Lower leg skin (tissue), 4 donors: Measurements from ENCODE around the gene DCBLD2. TPM values are rescaled to one million over a fixed set of nuclear protein-coding genes. Genes with fewer than 3 reads are reported as not detected.

Experiments
- DNase-seq, 2 donors: peaks; one replicate each; pipeline ENCODE4 v3.0.0-alpha.2; 2019; ENCODE audit warnings: low spot score in 2 of 2
- H3K4me3 ChIP-seq: fragments of 200-600 bp; sonication (generic); 2 replicates; pipeline ENCODE4 v1.5.1; 2017; ENCODE audit warnings: mild to moderate bottlenecking, low read depth; ENCODE audit not compliant: poor library complexity, severe bottlenecking
- POLR2A ChIP-seq, 2 donors: fragments of 450-650 bp; IDR thresholded peaks; one replicate each; pipeline ENCODE4 v1.6.1; 2016 to 2017; ENCODE audit warnings: antibody characterized with exemption in 2 of 2, mild to moderate bottlenecking in 1 of 2, moderate library complexity in 1 of 2
- WGBS, 2 donors: methylation state at CpG; one replicate each; pipeline ENCODE4 v1.1.5; 2018; 5-methylcytosine and 5-hydroxymethylcytosine counted together
- intact Hi-C: fragments of 100-400 bp; cut with DNase I; formaldehyde crosslinking; loops from one replicate; pipeline ENCODE4 v1.15.0; 2023; ENCODE audit warnings: low total_unique reads
- total RNA-seq, 4 donors: library from RNA; depleted of rRNA; stranded (reverse); fragments of >200 nt; gene quantifications; one replicate each; pipeline ENCODE4 v1.1.0, GENCODE V29; 2016
- TF ChIP-seq, protein P1 (sequence below), 3 donors: fragments of 450-650 bp; IDR thresholded peaks; one replicate each; pipeline ENCODE4 v1.5.1; 2016; ENCODE audit warnings: antibody characterized with exemption in 3 of 3, mild to moderate bottlenecking in 3 of 3, moderate library complexity in 2 of 3

The DCBLD2 gene
- total RNA-seq, 4 donors from 2014 or later = 13.8 to 22.8 (median 15.3) TPM

DNA sequence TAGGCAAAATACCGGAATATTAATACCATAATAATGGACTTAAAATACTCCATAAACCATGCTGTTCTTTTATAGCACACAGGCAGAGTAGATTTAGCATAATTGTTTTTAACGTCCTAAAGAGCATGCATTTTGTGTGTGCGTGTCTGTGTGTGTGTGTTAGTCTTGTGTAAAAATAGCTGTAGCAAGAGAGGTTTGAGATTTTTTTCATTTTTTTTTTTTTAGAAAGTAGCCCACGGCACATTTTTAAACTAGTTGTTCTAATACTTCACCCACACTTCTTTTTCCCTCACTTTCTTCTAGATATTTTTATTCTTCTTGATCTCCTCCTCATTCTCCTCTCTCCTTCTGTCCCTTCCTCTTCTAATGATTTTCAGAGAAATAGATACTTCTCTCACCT is 145.9 kb downstream of the DCBLD2 start:
- 70 to 77% methylated on average over 4 of the region's 4 CpGs for WGBS, 2 donors
- H3K4me3 ChIP-seq = no peak overlapping the region
- no peak for TF ChIP-seq POLR2A (IDR thresholded peaks at IDR 0.05)
- TF ChIP-seq, protein P1, sequence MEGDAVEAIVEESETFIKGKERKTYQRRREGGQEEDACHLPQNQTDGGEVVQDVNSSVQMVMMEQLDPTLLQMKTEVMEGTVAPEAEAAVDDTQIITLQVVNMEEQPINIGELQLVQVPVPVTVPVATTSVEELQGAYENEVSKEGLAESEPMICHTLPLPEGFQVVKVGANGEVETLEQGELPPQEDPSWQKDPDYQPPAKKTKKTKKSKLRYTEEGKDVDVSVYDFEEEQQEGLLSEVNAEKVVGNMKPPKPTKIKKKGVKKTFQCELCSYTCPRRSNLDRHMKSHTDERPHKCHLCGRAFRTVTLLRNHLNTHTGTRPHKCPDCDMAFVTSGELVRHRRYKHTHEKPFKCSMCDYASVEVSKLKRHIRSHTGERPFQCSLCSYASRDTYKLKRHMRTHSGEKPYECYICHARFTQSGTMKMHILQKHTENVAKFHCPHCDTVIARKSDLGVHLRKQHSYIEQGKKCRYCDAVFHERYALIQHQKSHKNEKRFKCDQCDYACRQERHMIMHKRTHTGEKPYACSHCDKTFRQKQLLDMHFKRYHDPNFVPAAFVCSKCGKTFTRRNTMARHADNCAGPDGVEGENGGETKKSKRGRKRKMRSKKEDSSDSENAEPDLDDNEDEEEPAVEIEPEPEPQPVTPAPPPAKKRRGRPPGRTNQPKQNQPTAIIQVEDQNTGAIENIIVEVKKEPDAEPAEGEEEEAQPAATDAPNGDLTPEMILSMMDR (IDR thresholded peaks at IDR 0.05) = no peak
- intact Hi-C loops = no loop called here
- no peak for DNase-seq

DNA sequence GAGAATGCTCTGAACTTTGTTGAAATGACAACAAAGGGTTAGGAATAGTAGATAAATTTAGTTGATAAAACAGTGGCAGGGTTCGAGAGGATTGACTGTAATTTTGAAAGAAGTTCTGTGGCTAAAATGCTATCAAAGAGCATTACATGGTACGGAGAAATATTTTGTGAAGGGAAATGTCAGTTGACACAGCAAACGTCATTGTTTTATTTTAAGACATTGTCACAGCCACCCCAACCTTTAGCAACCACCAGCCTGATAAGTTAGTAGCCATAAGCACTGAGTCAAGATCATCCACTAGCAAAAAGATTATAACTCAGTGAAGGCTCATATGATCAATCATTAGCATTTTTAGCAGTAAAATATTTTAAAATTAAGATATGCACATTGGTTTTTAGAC is 147.0 kb downstream of the DCBLD2 start:
- DNase-seq = no peak
- intact Hi-C loops = no loop called here
- TF ChIP-seq POLR2A (IDR thresholded peaks at IDR 0.05) = no peak
- TF ChIP-seq, protein P1 (IDR thresholded peaks at IDR 0.05) = no peak
- WGBS, 2 donors = 68 to 78% methylated on average over 3 of the region's 3 CpGs
- H3K4me3 ChIP-seq = no peak overlapping the region

DNA sequence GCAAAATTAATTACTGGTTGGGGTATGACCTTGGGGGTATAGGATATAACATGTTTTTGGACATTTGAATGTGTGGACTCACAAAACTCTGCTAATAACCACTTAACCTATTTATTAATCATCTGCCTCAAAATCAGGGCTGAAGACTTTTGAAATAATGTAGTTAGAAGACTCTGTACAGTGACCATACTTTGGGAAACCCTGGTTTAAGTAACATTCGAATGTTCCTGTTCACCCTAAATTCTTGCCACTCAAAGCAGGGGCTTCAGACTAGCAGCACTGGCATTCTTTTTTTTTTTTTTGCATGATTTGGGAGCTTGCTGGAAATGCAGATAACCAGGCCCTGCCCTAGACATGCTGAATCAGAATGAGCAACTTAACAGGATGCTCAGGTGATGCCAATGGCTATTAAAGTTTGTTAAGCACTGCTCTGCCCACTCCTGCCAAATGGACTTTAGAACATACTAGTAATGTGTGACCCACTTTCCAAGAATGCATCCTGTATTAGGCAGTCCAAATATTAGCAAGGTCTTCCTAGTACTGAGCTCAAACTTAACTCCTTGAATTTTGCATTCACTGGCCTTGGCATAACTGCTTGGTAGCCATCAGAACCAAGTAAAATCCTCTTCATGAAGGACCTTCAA is 151.1 kb downstream of the DCBLD2 start:
- 86 to 96% methylated on average over 1 of the region's 1 CpG for WGBS, 2 donors
- intact Hi-C loops = no loop called here
- TF ChIP-seq, protein P1 (IDR thresholded peaks at IDR 0.05) = no peak
- no peak for TF ChIP-seq POLR2A (IDR thresholded peaks at IDR 0.05)
- DNase-seq = no peak
- H3K4me3 ChIP-seq = no peak overlapping the region

DNA sequence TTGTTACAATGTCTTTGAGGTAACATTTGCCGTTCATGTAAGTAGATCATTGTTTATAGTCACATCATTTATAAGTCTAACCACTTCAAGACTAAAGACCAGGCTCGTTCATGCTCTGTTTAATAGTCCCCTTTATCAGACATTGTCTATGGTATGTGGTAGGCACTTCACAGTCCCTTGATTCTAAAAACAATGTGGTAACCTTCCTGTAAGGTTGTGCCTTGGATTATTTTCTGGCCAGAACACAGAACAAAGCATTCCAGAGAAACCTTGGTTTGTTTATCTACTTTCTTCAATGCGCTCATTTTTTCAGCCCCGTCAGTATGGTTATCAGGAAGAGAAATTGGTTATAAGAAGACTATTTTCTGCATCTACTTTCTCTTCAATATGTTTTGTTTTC is 154.6 kb downstream of the DCBLD2 start:
- no peak for DNase-seq
- WGBS, 2 donors = 82 to 84% methylated on average over 4 of the region's 4 CpGs
- no peak for TF ChIP-seq POLR2A (IDR thresholded peaks at IDR 0.05)
- TF ChIP-seq, protein P1 (IDR thresholded peaks at IDR 0.05) = no peak
- no peak overlapping the region for H3K4me3 ChIP-seq
- intact Hi-C loops = no loop called here

DNA sequence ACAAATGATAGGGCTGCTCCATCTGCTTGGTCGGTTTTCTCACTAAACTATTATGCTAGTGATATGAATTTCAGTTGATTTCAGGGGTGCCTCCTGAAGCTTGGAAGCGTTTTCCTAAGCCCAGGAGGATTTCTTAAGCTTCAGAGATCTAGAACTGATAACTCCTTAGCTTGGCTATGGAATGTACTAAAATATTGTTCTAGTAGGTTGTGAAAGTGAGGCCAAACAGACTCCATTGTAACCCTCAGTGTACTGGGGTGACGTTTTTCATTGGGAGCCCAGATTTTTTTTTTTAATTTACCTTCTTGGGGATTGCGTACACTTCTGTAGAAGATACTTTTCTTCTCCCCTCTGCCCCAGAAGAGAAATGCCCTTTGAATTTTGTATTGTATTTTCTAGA is 155.4 kb downstream of the DCBLD2 start:
- no peak for TF ChIP-seq POLR2A (IDR thresholded peaks at IDR 0.05)
- TF ChIP-seq, protein P1 (IDR thresholded peaks at IDR 0.05) = no peak
- no peak for DNase-seq
- H3K4me3 ChIP-seq = no peak overlapping the region
- intact Hi-C loops = no loop called here
- 77 to 81% methylated on average over 4 of the region's 4 CpGs for WGBS, 2 donors

Other genes with a start within 250 kb of the DCBLD2 start
- 10 to 100 TPM; 19.2 to 40.8 (median 24.3) TPM for gene ST3GAL6, start 138.4 kb downstream of the DCBLD2 start, total RNA-seq